K562 (cell line): ENCODE measurements around the gene LRRC26. TPM values are rescaled to one million over a fixed set of nuclear protein-coding genes. Genes with fewer than 3 reads are reported as not detected.

ENCODE experiments used
- BCOR ChIP-seq: fragments of 450-650 bp; IDR thresholded peaks from 2 replicates; pipeline ENCODE4 v1.6.1; 2016
- BMI1 ChIP-seq: fragments of 150-350 bp; IDR thresholded peaks from 2 replicates; pipeline ENCODE4 v1.6.1; 2014; ENCODE audit warnings: low read length
- CBX2 ChIP-seq: fragments of 200-600 bp; sonication (generic); IDR thresholded peaks from one replicate; pipeline ENCODE4 v1.6.1; 2012; ENCODE audit warnings: mild to moderate bottlenecking, low read length, inconsistent platforms; ENCODE audit not compliant: insufficient read depth, poor library complexity, severe bottlenecking
- NRF1 ChIP-seq, 2 experiments: fragments of 450-650 bp; IDR thresholded peaks in 1 of 2; conservative IDR thresholded peaks in 1 of 2; 2 replicates each; pipeline ENCODE4 v1.6.1; 2014; ENCODE audit warnings: mild to moderate bottlenecking in 2 of 2
- SMAD1 ChIP-seq: fragments of 150-350 bp; IDR thresholded peaks from 2 replicates; pipeline ENCODE4 v1.6.1; 2014; ENCODE audit warnings: low read length, low read depth; ENCODE audit not compliant: partially characterized antibody
- STAT5A ChIP-seq: IDR thresholded peaks from 2 replicates; pipeline ENCODE4 v1.6.1; 2012; ENCODE audit warnings: low read length, inconsistent platforms, borderline replicate concordance
- TAF15 ChIP-seq: fragments of 200-400 bp; formaldehyde crosslinking; IDR thresholded peaks from 2 replicates; pipeline ENCODE4 v1.6.1; 2017; ENCODE audit warnings: mild to moderate bottlenecking, low read depth, low read length, moderate library complexity
- TRIM24 ChIP-seq, 2 experiments: fragments of 450-650 bp; IDR thresholded peaks; 2 replicates each; pipeline ENCODE4 v1.6.1; 2016
- TRIM28 ChIP-seq: fragments of 450-650 bp; IDR thresholded peaks from 2 replicates; pipeline ENCODE4 v1.6.1; 2017
- ZEB2 ChIP-seq: fragments of 450-650 bp; IDR thresholded peaks from 2 replicates; pipeline ENCODE4 v1.6.1; 2016
- ZNF184 ChIP-seq: sonication (generic); formaldehyde crosslinking; IDR thresholded peaks from 2 replicates; pipeline ENCODE4 v1.5.0; 2020; ENCODE audit warnings: missing genetic modification reagents
- ZNF507 ChIP-seq: conservative IDR thresholded peaks from 2 replicates; pipeline ENCODE4 v1.6.1; 2017; ENCODE audit warnings: missing genetic modification characterization, missing compliant biosample characterization
- ZNF551 ChIP-seq: fragments of 250-450 bp; sonication (Bioruptor Pico); IDR thresholded peaks from 2 replicates; pipeline ENCODE4 v1.5.0; 2021; ENCODE audit warnings: mild to moderate bottlenecking, moderate library complexity
- ZNF586 ChIP-seq: fragments of 450-650 bp; formaldehyde crosslinking; conservative IDR thresholded peaks from 2 replicates; pipeline ENCODE4 v1.4.0; 2020; ENCODE audit warnings: mild to moderate bottlenecking, moderate library complexity
- ZZZ3 ChIP-seq: fragments of 450-650 bp; IDR thresholded peaks from 2 replicates; pipeline ENCODE4 v1.6.1; 2016; ENCODE audit warnings: antibody characterized with exemption, mild to moderate bottlenecking, moderate library complexity
- polyA plus RNA-seq, 8 experiments: library from polyadenylated mRNA; depleted of rRNA in 4 of 8; stranded (reverse) in 5 of 8; unstranded in 3 of 8; fragments of >200 nt; fragmentation: Nextera tagmentation in 2 of 8; fragmentation: Illumina TruSeq in 1 of 8; extraction: Ambion mirVana in 2 of 8; extraction: Trizol in 1 of 8; gene quantifications; 2 replicates each; pipeline versions ENCODE4 v1.2.1 to v1.2.3, GENCODE V29; 2011 to 2014; ENCODE audit warnings: inconsistent platforms in 1 of 8, missing spikeins in 1 of 8
- total RNA-seq, 7 experiments: library from RNA; depleted of rRNA in 6 of 7; stranded (reverse); fragments of >200 nt in 6 of 7; fragmentation: Illumina TruSeq in 2 of 7; extraction: Trizol in 2 of 7; gene quantifications; 2 replicates each; pipeline versions ENCODE4 v1.2.1 to v1.2.3, GENCODE V29; 2011 to 2021; ENCODE audit warnings: low replicate concordance in 1 of 7
- TF ChIP-seq, protein P1 (sequence below): fragments of 250-450 bp; sonication (Bioruptor Pico); IDR thresholded peaks from 2 replicates; pipeline ENCODE4 v1.4.0; 2020
- TF ChIP-seq, protein P2 (sequence below): fragments of 200-800 bp; sonication (Bioruptor generic); IDR thresholded peaks from 2 replicates; pipeline ENCODE4 v1.6.1; 2016; ENCODE audit warnings: missing genetic modification characterization, missing compliant biosample characterization
- TF ChIP-seq, protein P3 (sequence below): sonication (generic); formaldehyde crosslinking; IDR thresholded peaks from 2 replicates; pipeline ENCODE4 v1.8.1; 2022; ENCODE audit warnings: missing genetic modification reagents

The LRRC26 gene
- total and polyA plus RNA-seq, 9 of the 15 experiments (the other 6 are each of a cell fraction or from before 2014, with no cell fraction given), result not detected

GRCh38 chr9:137217276-137218211, 47.7 kb upstream of the LRRC26 start (continued):
- TF ChIP-seq ZNF586 (CRISPR knock-in tag), result no peak
- TF ChIP-seq TAF15, result no peak
- TF ChIP-seq, protein P1, sequence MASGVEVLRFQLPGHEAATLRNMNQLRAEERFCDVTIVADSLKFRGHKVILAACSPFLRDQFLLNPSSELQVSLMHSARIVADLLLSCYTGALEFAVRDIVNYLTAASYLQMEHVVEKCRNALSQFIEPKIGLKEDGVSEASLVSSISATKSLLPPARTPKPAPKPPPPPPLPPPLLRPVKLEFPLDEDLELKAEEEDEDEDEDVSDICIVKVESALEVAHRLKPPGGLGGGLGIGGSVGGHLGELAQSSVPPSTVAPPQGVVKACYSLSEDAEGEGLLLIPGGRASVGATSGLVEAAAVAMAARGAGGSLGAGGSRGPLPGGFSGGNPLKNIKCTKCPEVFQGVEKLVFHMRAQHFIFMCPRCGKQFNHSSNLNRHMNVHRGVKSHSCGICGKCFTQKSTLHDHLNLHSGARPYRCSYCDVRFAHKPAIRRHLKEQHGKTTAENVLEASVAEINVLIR (CRISPR knock-in tag), result no peak
- TF ChIP-seq, protein P2, sequence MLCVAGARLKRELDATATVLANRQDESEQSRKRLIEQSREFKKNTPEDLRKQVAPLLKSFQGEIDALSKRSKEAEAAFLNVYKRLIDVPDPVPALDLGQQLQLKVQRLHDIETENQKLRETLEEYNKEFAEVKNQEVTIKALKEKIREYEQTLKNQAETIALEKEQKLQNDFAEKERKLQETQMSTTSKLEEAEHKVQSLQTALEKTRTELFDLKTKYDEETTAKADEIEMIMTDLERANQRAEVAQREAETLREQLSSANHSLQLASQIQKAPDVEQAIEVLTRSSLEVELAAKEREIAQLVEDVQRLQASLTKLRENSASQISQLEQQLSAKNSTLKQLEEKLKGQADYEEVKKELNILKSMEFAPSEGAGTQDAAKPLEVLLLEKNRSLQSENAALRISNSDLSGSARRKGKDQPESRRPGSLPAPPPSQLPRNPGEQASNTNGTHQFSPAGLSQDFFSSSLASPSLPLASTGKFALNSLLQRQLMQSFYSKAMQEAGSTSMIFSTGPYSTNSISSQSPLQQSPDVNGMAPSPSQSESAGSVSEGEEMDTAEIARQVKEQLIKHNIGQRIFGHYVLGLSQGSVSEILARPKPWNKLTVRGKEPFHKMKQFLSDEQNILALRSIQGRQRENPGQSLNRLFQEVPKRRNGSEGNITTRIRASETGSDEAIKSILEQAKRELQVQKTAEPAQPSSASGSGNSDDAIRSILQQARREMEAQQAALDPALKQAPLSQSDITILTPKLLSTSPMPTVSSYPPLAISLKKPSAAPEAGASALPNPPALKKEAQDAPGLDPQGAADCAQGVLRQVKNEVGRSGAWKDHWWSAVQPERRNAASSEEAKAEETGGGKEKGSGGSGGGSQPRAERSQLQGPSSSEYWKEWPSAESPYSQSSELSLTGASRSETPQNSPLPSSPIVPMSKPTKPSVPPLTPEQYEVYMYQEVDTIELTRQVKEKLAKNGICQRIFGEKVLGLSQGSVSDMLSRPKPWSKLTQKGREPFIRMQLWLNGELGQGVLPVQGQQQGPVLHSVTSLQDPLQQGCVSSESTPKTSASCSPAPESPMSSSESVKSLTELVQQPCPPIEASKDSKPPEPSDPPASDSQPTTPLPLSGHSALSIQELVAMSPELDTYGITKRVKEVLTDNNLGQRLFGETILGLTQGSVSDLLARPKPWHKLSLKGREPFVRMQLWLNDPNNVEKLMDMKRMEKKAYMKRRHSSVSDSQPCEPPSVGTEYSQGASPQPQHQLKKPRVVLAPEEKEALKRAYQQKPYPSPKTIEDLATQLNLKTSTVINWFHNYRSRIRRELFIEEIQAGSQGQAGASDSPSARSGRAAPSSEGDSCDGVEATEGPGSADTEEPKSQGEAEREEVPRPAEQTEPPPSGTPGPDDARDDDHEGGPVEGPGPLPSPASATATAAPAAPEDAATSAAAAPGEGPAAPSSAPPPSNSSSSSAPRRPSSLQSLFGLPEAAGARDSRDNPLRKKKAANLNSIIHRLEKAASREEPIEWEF, result no peak
- TF ChIP-seq TRIM28, result 0 out of 2 replicates have a peak, but pooled peaks have one; percentile 16
- TF ChIP-seq CBX2, result no peak
- TF ChIP-seq ZNF507, result no peak
- no peak for TF ChIP-seq ZNF184 (CRISPR knock-in tag)
- no peak for TF ChIP-seq ZNF551
- TF ChIP-seq BMI1, result no peak
- TF ChIP-seq BCOR, result no peak
- peak; percentile 58 to 59; a peak in 3 of 4 replicates for TF ChIP-seq NRF1 (conservative IDR thresholded peaks at IDR 0.05 in 1 of 2, IDR thresholded peaks at IDR 0.05 in 1 of 2)
- peak in 1 of 2 experiments; percentile 46; a peak in 2 of 4 replicates for TF ChIP-seq TRIM24 (IDR thresholded peaks at IDR 0.05)
- TF ChIP-seq ZEB2, result 0 out of 2 replicates have a peak, but pooled peaks have one; percentile 31
- TF ChIP-seq STAT5A, result no peak
- TF ChIP-seq SMAD1, result no peak
- TF ChIP-seq, protein P3, sequence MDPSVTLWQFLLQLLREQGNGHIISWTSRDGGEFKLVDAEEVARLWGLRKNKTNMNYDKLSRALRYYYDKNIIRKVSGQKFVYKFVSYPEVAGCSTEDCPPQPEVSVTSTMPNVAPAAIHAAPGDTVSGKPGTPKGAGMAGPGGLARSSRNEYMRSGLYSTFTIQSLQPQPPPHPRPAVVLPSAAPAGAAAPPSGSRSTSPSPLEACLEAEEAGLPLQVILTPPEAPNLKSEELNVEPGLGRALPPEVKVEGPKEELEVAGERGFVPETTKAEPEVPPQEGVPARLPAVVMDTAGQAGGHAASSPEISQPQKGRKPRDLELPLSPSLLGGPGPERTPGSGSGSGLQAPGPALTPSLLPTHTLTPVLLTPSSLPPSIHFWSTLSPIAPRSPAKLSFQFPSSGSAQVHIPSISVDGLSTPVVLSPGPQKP (CRISPR knock-in tag), result no peak
- no peak for TF ChIP-seq ZZZ3
